GM23338 (cell line): Measurements from ENCODE around the gene TOR3A. TPM values are rescaled to one million over a fixed set of nuclear protein-coding genes. Genes with fewer than 3 reads are reported as not detected.

Experiments
- ATAC-seq: fragments of 200-7000 bp; cut with Tn5 transposase; 3 replicates; pipeline ENCODE4 v1.9.1; 2020
- DNase-seq: peaks from one replicate; pipeline ENCODE4 v3.0.0-alpha.2; 2015; ENCODE audit warnings: low spot score
- H2AFZ ChIP-seq: fragments of 200-600 bp; sonication (generic); 2 replicates; pipeline ENCODE4 v1.8.0; 2016; ENCODE audit warnings: antibody characterized with exemption, mild to moderate bottlenecking, moderate library complexity
- H3F3A ChIP-seq: fragments of 200-600 bp; sonication (generic); replicated peaks from 2 replicates; pipeline ENCODE4 v1.8.0; 2017; ENCODE audit warnings: antibody characterized with exemption, mixed run types, low read depth
- H3K27ac ChIP-seq: fragments of 200-600 bp; sonication (generic); 2 replicates; pipeline ENCODE4 v1.6.1; 2016; ENCODE audit warnings: low read depth
- H3K27me3 ChIP-seq: fragments of 200-600 bp; sonication (generic); 2 replicates; pipeline ENCODE4 v1.8.0; 2016; ENCODE audit warnings: mild to moderate bottlenecking, mixed run types, moderate library complexity; ENCODE audit not compliant: insufficient read depth
- H3K36me3 ChIP-seq: fragments of 200-600 bp; sonication (generic); 2 replicates; pipeline ENCODE4 v1.8.0; 2016; ENCODE audit warnings: mild to moderate bottlenecking; ENCODE audit not compliant: insufficient read depth
- H3K4me1 ChIP-seq: fragments of 200-600 bp; sonication (generic); 2 replicates; pipeline ENCODE4 v1.8.0; 2016; ENCODE audit warnings: mild to moderate bottlenecking, moderate library complexity; ENCODE audit not compliant: insufficient read depth
- H3K4me2 ChIP-seq: fragments of 200-600 bp; sonication (generic); 2 replicates; pipeline ENCODE4 v1.7.1; 2017; ENCODE audit warnings: mixed run types
- H3K4me3 ChIP-seq: fragments of 200-600 bp; sonication (generic); 2 replicates; pipeline ENCODE4 v1.6.1; 2016; ENCODE audit warnings: mixed run types
- H3K79me2 ChIP-seq: fragments of 200-600 bp; sonication (generic); replicated peaks from 2 replicates; pipeline ENCODE4 v1.8.0; 2017; ENCODE audit warnings: mild to moderate bottlenecking; ENCODE audit not compliant: insufficient read depth
- H3K9me2 ChIP-seq: fragments of 200-600 bp; sonication (generic); 2 replicates; pipeline ENCODE4 v1.8.0; 2017; ENCODE audit not compliant: insufficient read depth
- H4K20me1 ChIP-seq: fragments of 200-600 bp; sonication (generic); replicated peaks from 2 replicates; pipeline ENCODE4 v1.8.0; 2017; ENCODE audit warnings: mild to moderate bottlenecking; ENCODE audit not compliant: insufficient read depth
- H3K27ac Mint-ChIP-seq: 2 replicates; pipeline ENCODE4 v1.8.0; 2020; ENCODE audit warnings: inconsistent platforms, mild to moderate bottlenecking, moderate library complexity, mixed read lengths
- H3K27me3 Mint-ChIP-seq: 3 replicates; pipeline ENCODE4 v1.8.0; 2022; ENCODE audit warnings: low read depth, mild to moderate bottlenecking, moderate library complexity, mixed read lengths, inconsistent platforms; ENCODE audit not compliant: insufficient read depth, poor library complexity
- H3K36me3 Mint-ChIP-seq: 3 replicates; pipeline ENCODE4 v1.8.0; 2021; ENCODE audit warnings: low read depth, mild to moderate bottlenecking, inconsistent platforms, moderate library complexity, mixed read lengths
- H3K4me1 Mint-ChIP-seq: 3 replicates; pipeline ENCODE4 v1.8.0; 2020; ENCODE audit warnings: mild to moderate bottlenecking, inconsistent platforms, mixed read lengths
- H3K4me3 Mint-ChIP-seq: 3 replicates; pipeline ENCODE4 v1.8.0; 2021; ENCODE audit warnings: moderate library complexity, mild to moderate bottlenecking, inconsistent platforms, mixed read lengths
- H3K9me3 Mint-ChIP-seq: 3 replicates; pipeline ENCODE4 v1.8.0; 2020; ENCODE audit warnings: moderate library complexity, mild to moderate bottlenecking, inconsistent platforms, mixed read lengths
- CREB1 ChIP-seq: fragments of 250-450 bp; sonication (Bioruptor Pico); IDR thresholded peaks from 2 replicates; pipeline ENCODE4 v1.5.0; 2020; ENCODE audit warnings: low read depth, mild to moderate bottlenecking, moderate library complexity
- CTCF ChIP-seq, 2 experiments: fragments of 200-600 bp in 1 of 2; sonication (generic) in 1 of 2; conservative IDR thresholded peaks; 2 replicates each; pipeline versions ENCODE4 v1.5.1 to v1.6.1; 2016 to 2017; ENCODE audit warnings: antibody characterized with exemption in 2 of 2, low read depth in 2 of 2, mild to moderate bottlenecking in 2 of 2, moderate library complexity in 1 of 2
- ETS1 ChIP-seq: IDR thresholded peaks from 2 replicates; pipeline ENCODE4 v1.6.1; 2016; ENCODE audit warnings: antibody characterized with exemption
- EZH2 ChIP-seq: fragments of 200-600 bp; sonication (generic); IDR thresholded peaks from one replicate; pipeline ENCODE4 v1.8.0; 2017; ENCODE audit warnings: antibody characterized with exemption, mild to moderate bottlenecking, low read depth; ENCODE audit not compliant: unreplicated experiment
- EZH2phosphoT487 ChIP-seq: fragments of 200-600 bp; sonication (generic); IDR thresholded peaks from one replicate; pipeline ENCODE4 v1.8.1; 2018; ENCODE audit warnings: antibody characterized with exemption; ENCODE audit not compliant: unreplicated experiment
- JUNB ChIP-seq: IDR thresholded peaks from one replicate; pipeline ENCODE4 v1.6.1; 2016; ENCODE audit warnings: antibody characterized with exemption; ENCODE audit not compliant: unreplicated experiment
- NANOG ChIP-seq: IDR thresholded peaks from 2 replicates; pipeline ENCODE4 v1.6.1; 2016; ENCODE audit warnings: antibody characterized with exemption, borderline replicate concordance
- POLR2AphosphoS5 ChIP-seq: IDR thresholded peaks from 2 replicates; pipeline ENCODE4 v1.6.1; 2016; ENCODE audit warnings: antibody characterized with exemption, low read depth
- REST ChIP-seq: IDR thresholded peaks from one replicate; pipeline ENCODE4 v1.6.1; 2018; ENCODE audit warnings: antibody characterized with exemption; ENCODE audit not compliant: unreplicated experiment
- STAT1 ChIP-seq: IDR thresholded peaks from one replicate; pipeline ENCODE4 v1.6.1; 2016; ENCODE audit warnings: antibody characterized with exemption; ENCODE audit not compliant: unreplicated experiment
- ZNF114 ChIP-seq: fragments of 250-450 bp; sonication (Bioruptor Pico); IDR thresholded peaks from 2 replicates; pipeline ENCODE4 v1.5.0; 2020; ENCODE audit warnings: mild to moderate bottlenecking, moderate library complexity
- ZNF331 ChIP-seq: fragments of 250-450 bp; sonication (Bioruptor Pico); IDR thresholded peaks from 2 replicates; pipeline ENCODE4 v1.5.0; 2020; ENCODE audit warnings: low read depth, mild to moderate bottlenecking, moderate library complexity
- ZNF462 ChIP-seq: fragments of 250-450 bp; sonication (Bioruptor Pico); IDR thresholded peaks from 2 replicates; pipeline ENCODE4 v1.5.0; 2020; ENCODE audit warnings: mild to moderate bottlenecking, moderate library complexity
- polyA plus RNA-seq: library from polyadenylated mRNA; unstranded; fragments of >200 nt; fragmentation: Nextera tagmentation; extraction: Ambion mirVana; gene quantifications from 2 replicates; pipeline ENCODE4 v1.2.1, GENCODE V29; 2016
- total RNA-seq: library from RNA; depleted of rRNA; stranded (reverse); fragments of >200 nt; shearing (Covaris generic); gene quantifications from 2 replicates; pipeline ENCODE4 v1.2.3, GENCODE V29; 2014

The TOR3A gene
- total and polyA plus RNA-seq, 2 experiments from 2014 or later, result 11.2 to 57.6 TPM

- H3K4me3 ChIP-seq, result peak overlapping the region; percentile 79
- no peaks in the 10 kb centered on the region for H4K20me1 ChIP-seq
- TF ChIP-seq EZH2phosphoT487 (no peak), EZH2 (no peak), JUNB (no peak), CREB1 (no peak), STAT1 (no peak), ZNF114 (no peak), ZNF331 (CRISPR knock-in tag) (no peak), POLR2AphosphoS5 (no peak), REST (no peak), CTCF (conservative IDR thresholded peaks at IDR 0.05; ENCODE audit: low read depth in 2 of 2) (no peak), ZNF462 (CRISPR knock-in tag) (no peak), ETS1 (no peak), NANOG (no peak)
- no peaks in the 10 kb centered on the region for H3K9me2 ChIP-seq
- Mint-ChIP-seq H3K27me3 (peaks cover 9% of the 10 kb centered on the region), H3K4me3 (peak overlapping the region; percentile 84), H3K36me3 (peaks cover 21% of the 10 kb centered on the region), H3K4me1 (peaks cover 23% of the 10 kb centered on the region), H3K27ac (no peak overlapping the region; the same call in 1 of the 2 replicates), H3K9me3 (no peaks in the 10 kb centered on the region; the same call in 2 of the 3 replicates)
- H3K4me2 ChIP-seq, result peak overlapping the region; percentile 96
- H3F3A ChIP-seq, result peaks cover 7% of the 10 kb centered on the region; the same call in 1 of the 2 replicates
- no peak overlapping the region for H3K27ac ChIP-seq
- peak; percentile 43 for ATAC-seq
- peaks cover 8% of the 10 kb centered on the region for H3K4me1 ChIP-seq
- H3K27me3 ChIP-seq, result 0 out of 2 replicates have a peak, but pooled peaks cover 4% of the 10 kb centered on the region
- no peaks in the 10 kb centered on the region; the same call in 1 of the 2 replicates for H3K36me3 ChIP-seq
- H2AFZ ChIP-seq, result peak overlapping the region; percentile 86
- DNase-seq, result peak; percentile 66
- H3K79me2 ChIP-seq, result peaks cover 8% of the 10 kb centered on the region; the same call in 1 of the 2 replicates
These were observed 596 bp downstream of the TOR3A start for GRCh38 chr1:179082333-179082998.
